IPS-NIHi7 (cell line): ENCODE measurements around the gene GTF3C5.
"Not testable (repeated sequence)": the region's sequence is repeated elsewhere in the genome, so short reads cannot be mapped to it uniquely, and the experiment has no call there.

ENCODE experiments used
- DNase-seq: peaks from one replicate; pipeline ENCODE4 v3.0.0; 2012; ENCODE audit warnings: mixed read lengths; ENCODE audit errors: extremely low spot score

Gene GTF3C5

DNA sequence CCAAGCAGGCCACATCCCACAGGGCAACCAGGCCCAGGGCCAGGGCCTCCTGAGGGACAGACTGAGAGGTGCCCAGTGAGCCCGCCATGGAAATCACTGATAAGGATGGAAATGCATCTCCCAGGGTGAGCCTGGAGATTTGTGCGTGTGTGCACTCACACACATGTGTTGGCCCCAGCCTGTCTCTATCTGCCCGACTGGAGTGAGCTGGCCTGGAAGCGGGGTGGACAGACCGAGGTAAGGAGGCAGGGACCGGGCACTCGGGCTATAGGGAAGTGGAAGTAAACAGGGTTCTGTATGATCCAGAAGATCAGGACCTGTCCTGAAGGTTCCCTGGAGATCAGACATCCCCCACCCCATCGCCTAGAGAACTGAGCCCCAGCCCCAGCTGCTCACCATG is 34.9 kb upstream of the GTF3C5 start:
- no peak for DNase-seq

DNA sequence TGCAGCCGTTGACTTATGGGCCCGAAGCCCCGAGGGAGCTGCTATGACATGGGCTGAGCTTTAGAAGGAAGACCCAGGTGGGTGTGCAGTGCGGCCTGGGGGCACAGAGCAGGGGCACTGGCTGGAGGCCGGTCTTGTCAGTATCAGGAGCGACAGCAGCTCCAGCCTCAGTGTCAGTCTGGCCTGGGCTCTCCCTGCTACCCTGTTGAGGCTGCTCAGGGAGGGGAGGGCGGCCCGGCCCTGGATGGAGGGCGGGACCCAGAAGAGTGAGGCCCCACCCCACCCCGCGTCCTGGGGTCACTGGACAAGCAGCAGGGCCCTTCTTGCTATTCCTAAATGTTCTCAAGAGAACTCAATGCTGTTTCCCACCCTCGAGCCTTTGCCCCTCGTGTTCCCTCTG is 34.3 kb upstream of the GTF3C5 start:
- no peak for DNase-seq

DNA sequence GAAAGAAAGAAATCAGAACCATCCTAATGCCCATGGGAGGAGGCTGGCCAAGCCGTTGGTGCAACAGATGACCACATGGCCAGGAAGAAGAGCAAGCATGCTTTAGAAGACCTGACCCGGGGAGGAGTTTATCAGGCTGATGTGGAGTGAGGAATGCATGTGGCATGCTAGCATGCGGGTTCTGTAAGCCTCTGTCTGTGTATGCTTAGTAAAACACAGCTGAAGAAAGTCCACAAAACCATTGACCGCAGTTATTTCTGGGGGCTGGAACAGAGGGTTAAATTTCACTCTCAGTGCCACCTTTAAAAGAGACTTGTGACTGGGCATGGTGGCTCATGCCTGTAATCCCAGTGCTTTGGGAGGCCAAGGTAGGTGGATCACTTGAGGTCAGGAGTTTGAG is 33.2 kb upstream of the GTF3C5 start:
- no peak for DNase-seq

DNA sequence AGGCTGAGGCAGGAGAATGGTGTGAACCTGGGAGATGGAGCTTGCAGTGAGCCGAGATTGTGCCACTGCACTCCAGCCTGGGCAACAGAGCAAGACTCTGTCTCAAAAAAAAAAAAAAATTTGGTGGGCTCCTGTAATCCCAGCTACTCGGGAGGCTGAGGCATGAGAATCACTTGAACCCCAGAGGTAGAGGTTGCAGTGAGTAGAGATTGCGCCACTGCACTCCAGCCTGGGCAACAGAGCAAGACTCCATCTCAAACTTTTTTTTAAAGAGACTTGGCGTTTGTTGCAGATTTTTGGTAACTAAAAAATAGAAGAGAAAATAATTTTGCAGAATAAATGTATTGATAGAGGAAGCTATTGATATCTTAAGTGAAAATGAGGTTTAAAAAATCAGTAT is 32.6 kb upstream of the GTF3C5 start:
- not testable (repeated sequence) for DNase-seq

DNA sequence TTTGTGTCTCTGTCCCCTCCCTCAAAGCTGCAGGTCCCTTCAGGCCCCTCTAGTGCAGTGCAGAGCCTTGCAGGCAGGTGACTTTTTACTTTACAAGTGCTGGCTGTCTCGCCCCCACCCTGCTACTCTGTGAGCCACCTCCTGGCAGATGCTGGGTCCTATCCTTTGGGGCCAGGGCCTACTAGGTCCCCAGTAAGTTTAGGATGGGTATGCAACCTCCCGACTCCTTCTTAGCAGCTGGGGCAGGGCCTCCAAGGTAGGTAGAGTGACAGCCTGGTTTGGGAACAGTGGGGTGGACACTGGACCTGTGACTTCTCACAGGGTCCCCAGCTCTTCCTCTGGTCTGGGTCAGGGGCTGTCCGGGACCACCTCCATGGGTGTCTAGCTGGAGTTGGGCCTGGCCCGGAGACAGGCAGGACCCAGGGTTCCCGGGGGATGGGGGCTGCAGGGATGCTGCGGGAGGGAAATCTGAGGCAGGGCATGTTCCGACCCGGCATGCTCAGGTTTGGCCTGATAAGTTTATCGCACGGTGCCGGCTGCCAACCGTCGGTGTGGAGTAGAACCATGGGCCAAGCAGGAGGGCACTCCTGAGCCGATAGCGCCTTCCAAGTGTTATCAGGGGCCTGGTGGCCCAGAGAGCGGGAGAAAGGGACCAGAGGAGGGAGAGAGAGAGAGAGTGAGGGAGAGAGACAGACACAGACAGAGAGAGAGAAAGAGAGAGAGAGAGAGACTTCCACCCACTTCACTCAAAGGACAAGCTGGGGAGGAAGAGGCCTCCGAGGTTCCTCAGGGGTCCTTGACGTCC is 31.8 kb upstream of the GTF3C5 start:
- no peak for DNase-seq

DNA sequence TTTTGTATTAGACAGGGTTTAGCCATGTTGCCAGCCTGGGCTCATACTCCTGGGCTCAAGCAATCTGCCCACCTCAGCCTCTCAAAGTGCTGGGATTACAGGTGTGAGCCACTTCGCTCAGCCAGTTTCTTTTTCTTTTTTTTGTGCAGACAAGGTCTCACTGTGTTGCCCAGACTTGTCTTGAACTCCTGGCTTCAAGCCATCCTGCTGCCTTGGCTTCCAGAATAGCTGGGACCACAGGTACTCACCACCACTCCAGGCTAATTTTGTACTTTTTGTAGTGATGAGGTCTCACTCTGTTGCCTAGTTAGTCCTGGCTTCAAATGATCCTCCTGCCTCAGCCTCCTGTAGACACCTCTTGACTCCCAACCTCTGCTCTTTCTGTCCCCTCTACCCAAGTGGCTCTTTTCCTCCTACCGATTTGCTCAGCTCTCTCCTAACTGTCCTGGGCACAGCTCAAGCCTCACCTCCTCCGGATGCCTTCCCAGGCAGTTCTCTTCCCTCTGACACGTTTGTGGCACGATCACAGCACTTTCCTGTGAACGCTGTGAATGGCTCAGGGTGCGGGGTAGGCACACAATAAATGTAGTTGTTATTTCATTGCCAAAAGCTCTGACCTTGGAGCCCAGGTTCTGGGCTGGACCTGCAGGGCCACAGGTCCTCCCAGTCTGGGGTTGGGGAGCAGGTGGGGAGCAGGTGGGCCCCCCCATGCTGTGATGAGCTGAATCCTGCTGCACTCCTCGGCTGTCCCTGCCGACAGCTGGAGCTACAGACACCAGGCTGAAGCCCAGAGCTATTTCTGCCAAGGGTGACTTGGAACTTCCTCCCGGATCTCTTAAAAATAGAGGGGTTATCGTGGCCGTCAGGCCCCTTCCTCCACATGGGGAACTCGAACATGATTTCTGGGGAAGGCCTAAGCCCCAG is 28.4 kb upstream of the GTF3C5 start:
- DNase-seq = no peak

DNA sequence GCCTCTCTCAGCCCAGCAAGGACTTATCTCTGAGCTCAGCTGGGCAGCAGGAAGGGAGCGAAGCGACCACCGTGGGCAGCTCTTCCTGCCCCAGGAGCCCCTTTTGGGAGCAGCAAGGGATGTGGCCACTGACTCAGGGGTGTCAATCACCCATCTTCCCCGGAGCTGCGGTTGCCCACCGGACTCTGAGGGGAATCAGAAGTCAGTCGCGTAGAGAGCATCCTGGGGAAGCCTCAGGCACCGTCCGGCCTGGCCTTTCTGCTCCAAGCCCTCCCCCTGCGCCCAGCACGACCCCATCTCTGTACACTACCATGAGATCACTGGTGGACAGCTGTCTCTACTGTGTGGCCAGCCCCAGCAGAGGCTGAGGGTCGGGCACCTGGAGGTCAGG is 27.7 kb upstream of the GTF3C5 start:
- DNase-seq = no peak

DNA sequence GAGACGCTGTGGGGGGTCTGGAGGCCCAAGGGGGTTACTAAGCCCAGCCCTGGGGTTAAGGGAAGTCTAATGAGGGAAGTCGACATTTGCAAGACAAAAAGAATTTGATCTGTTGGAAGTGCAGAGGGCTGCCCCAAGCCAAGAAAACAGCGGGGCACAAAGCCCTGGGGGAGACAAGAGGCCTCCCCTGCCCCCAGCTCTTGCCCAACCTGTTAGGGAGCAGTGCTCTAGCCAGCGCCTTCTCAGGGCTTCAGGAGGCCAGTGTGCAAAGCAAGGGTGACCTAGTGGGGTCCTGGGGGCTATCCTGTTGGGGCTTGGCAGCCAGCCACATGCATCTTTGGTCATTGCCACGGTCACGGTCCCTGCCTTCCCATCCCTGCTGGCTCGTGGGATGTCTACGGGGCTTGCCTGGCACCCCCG is 27.1 kb upstream of the GTF3C5 start:
- DNase-seq = peak; percentile 53

DNA sequence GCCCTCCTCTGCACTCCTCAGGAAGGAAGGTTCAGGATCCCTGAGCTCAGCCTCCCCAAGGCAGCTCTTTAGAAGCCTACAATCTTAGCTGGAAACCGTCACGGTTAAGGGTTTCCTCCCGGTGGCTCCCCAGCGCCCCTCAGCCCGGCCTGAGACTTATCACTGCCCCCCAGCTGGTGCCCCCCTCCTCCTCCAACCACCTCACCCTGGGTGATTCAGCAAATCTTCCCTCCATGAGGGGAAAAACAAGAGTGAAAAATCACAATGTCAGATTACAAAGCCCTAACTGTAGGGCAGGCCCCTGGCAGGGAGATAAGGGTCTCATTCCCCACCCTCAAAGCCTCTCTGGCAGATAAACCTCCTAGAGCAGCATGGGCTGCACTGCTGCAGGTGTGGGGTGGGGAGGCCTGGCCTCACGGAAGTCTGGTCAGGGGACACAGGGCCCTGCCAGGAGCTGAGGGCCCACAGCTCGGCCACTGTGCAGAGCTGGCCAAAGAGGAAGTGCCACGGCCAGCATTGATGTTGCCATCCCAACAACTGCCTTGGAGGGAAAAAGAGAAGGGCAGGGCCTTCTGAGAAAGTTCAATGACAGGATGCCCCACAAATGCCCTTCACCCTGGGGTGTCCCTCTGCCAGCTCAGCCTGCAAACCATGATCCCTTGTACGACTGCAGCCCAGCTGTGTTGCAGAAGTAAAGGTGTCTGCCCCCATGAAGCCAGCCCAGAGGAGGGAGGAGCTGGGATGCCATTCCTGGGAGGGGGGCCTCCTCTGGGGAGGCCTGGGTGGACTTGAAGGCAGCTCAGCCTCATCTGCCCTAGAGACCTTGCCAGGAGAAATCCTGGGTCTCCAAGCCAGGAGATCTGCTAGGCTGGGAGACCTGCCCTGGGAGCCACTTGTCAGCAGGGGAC is 26.5 kb upstream of the GTF3C5 start:
- peak; percentile 19 for DNase-seq

DNA sequence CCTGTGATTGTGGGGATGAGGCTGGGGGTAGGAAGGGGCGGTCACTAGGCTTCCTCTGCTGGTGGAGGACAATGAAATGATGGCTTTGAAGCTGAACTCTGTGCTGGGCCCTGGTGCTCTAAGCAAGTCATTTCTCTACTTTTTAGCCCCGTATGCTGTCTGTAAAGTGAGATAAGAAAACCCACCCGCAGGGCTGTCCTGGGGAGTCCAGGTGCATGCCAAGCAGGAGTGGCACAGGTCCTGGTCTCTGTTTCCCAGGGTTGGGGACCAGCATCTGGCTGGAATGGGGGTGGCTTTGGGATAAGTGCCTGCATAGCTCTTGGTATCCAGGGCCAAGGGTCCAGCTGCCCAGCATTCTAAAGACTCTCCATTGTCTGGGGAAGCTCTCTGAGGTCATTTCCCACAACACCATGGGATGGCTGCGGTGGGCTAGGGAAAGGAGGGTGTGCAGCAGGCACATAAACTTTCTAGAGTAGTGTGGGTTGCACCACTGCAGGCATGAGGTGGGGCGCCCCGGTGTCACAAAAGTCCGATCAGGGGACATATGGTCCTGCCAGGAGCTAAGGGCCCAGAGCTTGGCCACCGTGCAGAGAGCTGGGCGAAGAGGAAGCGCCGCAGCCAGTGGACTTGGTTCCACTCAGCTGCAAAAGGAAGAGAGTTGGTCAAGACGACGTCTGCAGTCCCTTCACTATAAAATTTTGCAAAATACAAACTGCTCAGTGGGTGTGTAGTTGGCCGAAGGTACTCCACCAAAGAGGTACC is 25.6 kb upstream of the GTF3C5 start:
- DNase-seq = no peak

DNA sequence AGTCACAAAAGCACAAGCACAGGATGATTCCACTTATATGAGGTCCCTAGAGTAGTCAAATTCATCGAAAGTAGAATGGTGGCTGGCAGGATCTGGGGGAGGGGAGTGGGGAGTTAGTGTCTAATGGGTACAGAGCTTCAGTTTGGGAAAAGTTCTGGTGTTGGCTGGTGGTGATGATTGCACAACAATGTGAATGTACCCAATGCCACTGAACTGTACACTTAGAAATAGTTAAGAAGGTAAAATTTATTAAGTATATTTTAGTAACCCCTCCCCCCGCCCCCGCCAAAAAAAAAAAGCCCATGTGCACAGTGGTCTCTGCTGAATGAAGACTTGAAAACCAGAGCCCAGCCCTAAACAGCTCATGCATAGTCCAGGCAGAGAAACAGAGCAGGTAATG is 24.8 kb upstream of the GTF3C5 start:
- DNase-seq = no peak

DNA sequence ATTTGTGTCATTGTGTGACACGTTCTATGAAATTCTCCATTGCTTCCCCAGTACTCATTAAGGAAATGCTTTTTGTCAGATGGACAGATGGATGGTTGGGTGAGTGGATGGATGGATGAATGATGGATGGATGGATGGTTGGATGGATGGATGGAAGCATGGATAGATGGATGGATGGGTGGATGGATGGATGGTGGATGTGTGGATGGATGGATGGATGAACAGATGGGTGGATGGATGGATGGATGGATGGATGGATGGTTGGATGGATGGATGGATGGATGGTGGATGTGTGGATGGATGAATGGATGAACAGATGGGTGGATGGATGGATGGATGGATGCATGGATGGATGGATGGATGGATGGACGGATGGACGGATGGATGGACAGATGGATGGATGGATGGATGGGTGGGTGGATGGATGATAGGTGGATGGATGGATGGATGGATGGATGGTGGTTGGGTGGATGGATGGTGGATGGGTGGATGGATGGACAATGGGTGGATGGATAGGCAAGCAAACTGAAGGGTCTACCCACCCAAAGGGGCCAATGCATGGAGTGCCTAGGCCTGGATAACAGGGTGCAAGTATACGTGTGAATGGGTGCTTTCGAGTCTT is 24.0 kb upstream of the GTF3C5 start:
- no peak for DNase-seq

DNA sequence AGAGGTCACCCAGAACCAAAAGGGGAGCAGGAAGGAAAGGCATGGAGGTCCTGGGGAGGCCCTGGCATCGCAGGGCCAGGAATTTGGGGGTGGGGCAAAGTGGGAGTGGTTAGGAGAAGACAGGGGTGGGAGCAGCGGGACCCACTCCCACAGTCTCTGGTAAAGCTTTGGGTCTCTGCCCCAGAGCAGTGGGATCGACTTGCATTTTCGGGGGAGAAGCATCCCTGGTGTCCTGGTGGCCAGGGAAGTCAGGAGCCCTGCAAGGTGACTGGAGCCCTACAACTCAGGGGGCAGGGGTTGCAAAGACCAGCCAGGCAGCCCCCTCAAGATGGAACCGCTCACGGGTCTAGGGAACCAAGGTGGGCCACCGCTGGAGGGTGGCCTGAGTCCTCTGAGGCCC is 22.4 kb upstream of the GTF3C5 start:
- DNase-seq = no peak

DNA sequence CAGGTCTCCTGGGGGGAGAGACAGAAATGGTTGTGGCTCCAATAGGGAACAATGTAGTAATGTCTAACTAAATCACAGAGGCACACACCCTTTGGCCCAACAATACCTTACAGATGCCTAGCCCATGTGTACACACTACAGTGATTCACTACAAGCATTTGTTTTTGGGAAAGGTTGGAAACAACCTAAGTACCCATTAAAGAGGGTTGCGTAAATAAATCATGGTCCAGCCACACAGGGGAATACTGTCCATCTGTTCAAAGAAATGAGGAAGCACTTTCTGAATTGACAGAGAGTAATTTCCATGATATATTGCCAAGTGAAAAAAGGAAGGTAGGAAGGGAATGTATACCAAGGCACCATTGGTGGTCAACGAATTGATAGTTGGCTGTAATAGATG is 22.0 kb upstream of the GTF3C5 start:
- DNase-seq = no peak

DNA sequence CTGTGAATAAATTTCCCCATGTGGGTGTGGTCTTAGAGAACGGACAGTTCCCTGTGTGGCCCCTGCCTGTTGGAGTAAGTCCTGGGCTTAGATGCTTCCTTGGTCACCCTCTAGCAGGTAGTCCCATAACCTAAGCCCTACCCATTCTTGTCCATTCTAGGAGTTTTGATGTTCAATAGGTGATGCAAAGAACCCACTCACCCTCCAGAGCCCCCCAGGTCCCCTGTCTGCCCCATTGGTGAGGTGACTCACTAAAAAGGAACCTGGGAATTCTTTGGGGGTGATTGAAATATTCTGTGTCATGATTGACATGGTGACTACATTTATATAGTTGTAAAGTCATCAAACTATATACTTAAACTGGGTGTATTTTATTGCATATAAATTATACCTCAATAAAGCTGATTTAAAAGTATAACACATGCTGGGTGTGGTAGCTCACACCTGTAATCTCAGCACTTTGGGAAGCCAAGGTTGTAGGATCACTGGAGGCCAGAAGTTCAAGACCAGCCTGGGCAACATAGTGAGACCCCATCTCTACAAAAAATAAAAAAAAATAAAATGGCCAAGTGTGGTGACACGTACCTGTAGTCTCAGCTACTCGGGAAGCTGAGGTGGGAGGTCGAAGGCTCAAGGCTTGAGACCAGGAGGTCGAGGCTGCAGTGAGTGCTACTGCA is 20.8 kb upstream of the GTF3C5 start:
- DNase-seq = no peak

DNA sequence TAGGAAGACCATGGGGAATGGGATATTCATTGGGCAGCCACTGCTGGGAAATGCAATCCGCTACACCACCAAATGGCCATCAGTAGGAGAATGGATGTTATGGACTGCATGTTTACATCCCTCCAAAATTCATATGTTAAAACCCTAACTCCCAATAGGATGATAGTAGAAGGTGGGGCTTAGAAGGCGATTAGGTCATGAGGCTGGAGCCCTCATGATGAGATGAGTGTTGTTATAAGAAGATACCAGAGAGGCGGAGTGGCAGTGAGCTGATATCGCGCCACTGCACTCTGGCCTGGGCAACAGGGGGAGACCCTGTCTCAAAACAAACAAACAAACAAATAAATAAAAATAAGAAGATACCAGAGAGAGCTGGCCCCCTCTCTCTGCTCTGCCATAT is 16.1 kb upstream of the GTF3C5 start:
- DNase-seq = no peak

DNA sequence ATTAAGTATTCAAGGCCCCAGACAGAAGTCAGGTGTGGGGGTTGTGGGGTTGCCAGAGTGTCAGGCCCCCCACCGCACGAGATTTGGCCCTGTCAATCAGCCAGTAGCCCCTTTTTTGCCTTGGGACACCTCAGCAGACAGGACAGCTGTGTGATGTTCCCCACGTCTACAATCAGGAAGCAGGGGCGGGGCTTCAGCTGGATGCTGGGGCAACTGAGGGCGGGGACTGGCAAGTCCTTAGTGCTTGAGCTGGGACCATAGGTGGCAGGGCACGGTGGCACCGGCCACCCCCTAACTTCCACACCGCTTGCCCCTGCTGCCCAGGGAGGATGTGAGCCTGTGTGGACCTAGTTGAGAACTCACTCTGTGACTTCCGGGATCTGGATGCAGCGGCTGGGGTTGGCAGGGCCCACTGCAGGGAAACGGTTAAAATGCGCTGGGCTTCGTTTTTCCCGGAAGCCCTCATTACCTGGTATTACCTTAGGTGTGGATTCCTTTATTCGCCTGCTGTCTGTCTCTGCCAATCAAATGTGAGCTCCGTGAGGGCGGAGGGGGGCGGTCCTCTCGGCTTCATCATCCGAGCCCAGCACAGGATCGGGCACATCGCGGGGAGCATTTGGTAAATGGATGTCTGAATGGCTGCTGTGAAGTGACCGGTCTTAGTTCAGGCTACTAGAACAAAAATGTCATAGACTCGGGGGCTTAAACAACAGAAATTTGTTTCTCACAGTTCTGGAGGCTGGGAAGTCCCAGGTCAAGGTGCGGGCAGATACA is 7.5 kb upstream of the GTF3C5 start:
- no peak for DNase-seq

DNA sequence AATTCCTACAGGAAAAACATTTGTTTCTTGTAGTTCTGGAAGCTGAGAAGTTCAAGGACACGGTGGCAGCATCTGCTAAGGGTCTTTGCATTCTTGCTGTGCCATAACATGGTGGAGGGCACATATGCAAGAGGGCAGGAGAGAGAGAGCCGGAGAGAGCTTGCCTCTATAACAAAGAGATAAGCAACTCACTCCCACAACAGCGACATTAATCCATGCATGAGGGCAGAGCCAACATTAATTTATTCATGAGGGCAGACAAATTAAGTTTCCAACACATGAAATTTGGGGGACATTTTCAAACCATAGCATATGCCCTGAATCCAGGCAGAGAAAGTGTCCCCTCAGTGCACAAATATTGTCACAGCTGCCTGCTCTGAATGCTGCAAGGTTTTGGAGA is 4.4 kb upstream of the GTF3C5 start:
- no peak for DNase-seq

DNA sequence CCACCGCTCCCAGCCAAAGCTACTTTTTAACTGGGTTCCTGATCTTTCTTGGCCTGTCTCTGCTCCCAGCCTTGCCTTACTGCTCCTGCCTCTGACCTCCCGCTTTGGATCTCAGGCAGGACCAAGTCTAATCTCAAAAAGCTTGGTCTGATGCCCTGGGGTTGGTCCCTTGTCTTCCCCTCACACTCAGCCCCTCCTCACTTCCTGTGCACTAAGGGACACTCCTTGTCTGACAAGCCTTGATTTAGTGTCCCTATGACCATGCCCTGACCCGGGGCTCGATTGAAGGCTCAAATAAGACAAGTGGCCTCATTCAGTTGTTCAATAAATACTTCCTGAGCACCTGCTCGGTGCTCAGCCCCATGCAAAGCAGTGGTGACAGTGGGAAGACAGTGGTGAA is 3.7 kb upstream of the GTF3C5 start:
- DNase-seq = no peak
